GM19452 (cell line): Measurements from ENCODE around the gene CRISP2.
"Not testable (repeated sequence)": the region's sequence is repeated elsewhere in the genome, so short reads cannot be mapped to it uniquely, and the experiment has no call there.

Experiments
- ATAC-seq: cut with Tn5 transposase; IDR thresholded peaks from one replicate; pipeline ENCODE4 v1.9.1; 2021; ENCODE audit not compliant: unreplicated experiment

Gene CRISP2, protein sequence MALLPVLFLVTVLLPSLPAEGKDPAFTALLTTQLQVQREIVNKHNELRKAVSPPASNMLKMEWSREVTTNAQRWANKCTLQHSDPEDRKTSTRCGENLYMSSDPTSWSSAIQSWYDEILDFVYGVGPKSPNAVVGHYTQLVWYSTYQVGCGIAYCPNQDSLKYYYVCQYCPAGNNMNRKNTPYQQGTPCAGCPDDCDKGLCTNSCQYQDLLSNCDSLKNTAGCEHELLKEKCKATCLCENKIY

DNA sequence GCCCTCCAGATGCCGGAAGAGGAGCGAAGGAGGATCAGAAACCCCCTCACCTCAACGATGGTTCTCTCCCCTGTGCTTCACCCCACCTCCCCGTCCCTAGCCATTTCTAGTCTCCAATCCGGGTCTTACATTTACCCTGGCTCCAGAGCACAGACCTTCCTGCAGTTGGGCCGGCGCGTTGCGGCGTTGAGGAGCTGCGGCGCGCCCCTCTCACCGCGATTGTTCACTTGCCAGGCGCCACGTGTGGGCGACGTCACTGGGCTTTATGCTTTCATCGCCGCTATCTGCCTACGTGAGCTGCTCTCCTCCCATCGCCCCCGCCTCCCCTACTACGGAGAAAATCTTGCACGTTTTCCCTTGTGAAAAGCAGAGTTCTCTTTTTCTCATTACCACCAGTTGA lies at the start of gene CRISP2:
Gene CRISP2, minus strand, starts transcription at position 198 of the 400 bp plus-strand sequence. CDS start 4,347 bp downstream, outside the sequence.
- no peak for ATAC-seq

DNA sequence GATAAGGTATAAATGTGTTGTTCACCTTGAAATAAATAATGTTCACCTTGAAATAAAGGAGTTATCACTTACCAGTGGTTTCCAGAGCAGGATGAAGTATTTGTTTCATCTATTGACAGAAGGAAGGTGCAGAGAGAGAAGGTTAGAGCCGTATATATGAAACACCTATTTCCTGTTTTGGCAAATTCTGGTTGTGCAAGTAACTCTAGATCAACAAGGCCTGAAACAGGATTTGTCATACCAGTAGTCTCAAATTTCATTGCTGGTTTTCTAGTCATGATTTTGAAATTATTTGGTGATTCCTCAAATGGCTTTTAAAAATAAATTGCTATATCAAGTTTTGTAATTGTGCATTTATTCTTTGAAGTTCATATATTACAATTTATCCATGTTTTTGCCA lies 30.9 kb upstream of the CRISP2 start, which contains the start of gene CRISP3:
Gene CRISP3, minus strand, starts transcription at position 130 of the 400 bp plus-strand sequence. Its CDS starts 21 bp downstream, at position 109.
- ATAC-seq: no peak

DNA sequence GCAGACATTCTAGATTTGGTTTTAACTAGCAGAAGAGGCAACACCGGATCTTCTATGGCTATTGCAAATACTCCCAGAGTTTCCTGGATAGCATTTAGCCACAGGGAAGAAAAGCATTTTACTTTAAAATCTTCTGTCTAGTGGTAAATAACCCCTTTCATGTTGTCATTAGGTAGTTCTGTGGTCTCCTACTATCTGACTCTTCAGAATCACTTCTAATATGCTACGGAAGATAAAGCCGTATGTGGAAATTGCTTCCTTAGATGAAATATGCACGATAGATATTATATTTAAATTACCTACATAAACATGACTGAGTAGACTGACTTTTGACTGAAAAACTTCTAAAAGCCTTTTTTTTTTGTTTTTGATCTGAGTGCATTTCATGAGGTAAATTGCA lies 30.1 kb upstream of the CRISP2 start:
- ATAC-seq: no peak

DNA sequence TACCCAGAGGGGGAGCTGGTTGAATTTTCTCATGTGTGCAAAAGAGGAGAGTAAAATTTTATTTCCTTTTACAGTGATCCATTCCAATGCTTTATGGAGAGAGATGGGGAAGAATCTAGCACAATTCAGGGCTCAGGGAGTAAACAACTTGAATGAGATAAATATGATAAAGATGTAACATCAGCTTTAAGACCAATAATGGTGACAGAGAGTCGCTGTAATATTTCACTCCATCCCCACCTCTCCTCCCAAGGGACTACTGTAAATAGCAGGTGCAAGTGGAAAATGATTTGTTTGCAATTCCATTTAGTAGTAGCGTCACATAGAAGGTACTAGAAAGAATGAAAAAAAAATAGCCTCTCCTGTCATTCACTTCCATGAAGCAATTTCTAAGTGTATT lies 26.1 kb upstream of the CRISP2 start:
- ATAC-seq: no peak

DNA sequence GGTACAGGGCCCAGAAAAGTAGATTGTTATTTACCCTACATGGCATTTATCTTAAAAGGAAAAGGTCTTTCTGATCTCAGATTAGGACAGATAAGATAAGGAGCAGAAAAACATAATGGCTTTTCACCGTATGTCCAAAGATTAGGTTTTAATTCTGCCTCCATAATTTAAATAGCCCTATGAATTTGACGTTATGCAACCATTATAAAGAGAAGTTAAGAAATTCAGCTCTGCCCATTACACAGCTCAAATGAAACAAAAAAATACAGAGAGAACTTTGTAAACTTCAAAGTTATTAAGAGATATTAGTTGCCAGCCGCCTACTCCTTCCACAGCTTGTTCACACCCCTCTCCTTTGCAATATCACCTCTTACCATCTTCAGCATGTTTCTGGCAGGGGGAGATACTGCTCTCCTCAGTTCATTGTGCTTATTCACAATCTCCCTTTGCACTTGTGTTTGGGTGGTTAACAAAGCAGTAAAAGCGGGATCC lies 22.7 kb upstream of the CRISP2 start:
- ATAC-seq: no peak

DNA sequence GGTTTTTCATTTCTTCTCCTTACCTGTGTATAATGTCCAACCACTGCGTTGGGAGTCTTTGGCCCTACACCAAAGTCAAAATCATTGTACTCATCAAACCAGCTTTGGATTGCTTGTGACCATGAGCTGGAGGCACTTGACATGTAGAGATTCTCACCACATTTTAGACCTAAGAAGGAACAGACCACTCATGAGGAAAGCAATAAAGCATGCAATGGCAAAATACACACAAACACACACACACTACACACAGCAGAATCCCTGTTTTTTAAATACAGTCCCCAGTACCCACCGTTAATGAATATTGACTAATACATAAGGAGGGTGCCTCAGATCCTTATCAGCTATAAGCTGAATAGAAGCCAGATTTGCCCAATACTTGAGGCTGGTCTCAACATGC lies 20.3 kb upstream of the CRISP2 start:
- no peak for ATAC-seq

DNA sequence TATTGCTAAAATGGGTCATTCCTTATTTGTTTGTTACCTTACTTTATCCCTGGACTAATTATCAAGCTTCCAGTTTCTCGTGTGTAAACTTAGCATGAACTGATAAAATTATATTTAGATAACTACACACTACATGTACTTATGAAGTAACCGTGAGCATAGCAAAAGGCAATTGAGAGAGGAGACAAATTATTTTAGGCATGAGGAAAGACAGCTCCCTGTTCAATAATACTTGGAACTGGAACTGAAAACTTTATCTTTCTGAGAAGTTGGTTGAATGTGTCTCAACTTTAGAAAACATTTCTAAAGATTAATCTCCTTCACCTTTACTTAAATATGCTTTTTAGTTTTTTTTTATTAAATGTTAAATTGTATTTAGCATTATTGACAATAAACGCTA lies 19.4 kb upstream of the CRISP2 start:
- ATAC-seq: no peak

DNA sequence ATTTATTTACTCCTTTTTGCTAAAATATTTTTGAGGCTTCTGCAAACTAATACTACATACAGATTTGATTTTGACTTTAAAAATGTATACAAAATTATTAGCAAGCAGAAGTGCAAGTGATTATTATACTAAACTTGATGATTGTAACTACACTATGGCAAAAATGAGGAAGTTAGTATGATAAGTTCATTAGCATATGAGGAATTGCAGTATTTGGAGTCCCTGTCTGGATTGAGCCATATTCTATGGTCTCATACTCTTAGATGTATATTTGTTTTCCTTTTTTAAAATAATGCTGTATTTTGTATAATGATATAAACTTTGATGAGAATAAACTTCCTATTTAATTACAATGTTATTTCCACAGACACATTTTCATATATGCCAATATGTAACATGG lies 16.9 kb upstream of the CRISP2 start:
- ATAC-seq: no peak

DNA sequence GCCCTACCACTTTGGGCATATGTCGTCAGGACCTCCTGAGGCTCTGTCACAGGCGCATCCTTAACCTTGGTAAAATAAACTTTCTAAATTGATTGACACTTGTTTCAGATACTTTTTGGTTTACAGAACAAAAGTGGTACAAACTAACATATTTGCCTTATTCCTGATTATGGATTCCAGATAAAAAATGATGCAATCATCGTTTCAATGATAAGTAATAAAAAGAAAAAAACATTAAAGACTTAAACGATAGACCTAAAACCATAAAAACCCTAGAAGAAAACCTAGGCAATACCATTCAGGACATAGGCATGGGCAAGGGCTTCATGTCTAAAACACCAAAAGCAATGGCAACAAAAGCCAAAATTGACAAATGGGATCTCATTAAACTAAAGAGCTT lies 10.6 kb upstream of the CRISP2 start:
- ATAC-seq: not testable (repeated sequence)

DNA sequence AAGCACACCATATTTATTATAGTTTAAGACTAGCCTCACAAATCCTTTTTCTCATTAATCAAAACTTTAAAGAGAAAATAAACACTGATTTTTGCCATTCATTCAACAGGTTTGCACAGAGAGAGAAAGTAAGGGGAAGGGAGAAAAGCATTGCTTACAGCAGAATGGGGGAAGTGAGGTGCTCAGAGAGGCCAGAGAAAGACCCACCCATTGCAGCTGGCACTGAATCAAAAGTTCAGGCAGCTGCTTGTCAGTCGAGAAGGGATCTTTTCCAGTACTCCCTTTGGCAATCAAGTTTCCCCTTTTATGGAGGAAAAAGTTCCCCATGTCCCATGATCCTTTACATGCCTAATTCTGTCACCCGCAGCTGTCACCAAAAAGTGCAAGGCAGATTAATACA lies 8.0 kb upstream of the CRISP2 start:
- no peak for ATAC-seq

DNA sequence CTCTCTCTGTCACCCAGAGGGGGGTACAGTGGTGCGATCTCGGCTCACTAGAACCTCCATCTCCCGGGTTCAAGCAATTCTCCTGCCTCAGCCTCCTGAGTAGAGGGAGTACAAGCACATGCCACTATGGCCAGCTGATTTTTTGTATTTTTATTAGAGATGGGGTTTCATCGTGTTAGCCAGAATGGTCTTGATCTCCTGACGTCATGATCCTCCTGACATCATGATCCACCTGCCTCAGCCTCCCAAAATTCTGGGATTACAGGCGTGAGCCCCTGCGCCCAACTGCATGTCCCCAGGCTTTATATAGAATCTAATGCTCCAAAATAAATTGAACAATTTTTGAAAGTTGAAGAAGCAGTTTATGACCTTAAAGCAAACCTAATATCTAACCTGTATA lies 7.0 kb upstream of the CRISP2 start:
- no peak for ATAC-seq

DNA sequence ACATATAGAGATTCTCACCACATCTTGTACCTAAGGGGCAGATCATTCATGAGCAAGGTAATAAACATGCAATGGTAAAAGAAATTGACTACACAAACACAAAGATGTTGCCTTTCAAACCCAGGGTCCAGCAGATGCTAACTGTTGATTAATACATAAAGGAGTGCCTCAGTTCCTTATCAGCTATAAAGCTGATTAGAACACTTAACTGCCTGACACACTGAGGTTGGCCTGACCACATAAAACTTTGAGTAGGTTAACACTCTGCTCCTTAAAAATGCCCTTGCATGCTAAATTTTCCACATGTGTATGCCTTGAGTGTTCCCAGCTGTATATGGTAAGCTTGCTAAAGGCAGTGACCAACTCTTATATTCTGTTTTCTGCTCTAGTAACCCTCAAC lies 14.9 kb downstream of the CRISP2 start:
- ATAC-seq: no peak

DNA sequence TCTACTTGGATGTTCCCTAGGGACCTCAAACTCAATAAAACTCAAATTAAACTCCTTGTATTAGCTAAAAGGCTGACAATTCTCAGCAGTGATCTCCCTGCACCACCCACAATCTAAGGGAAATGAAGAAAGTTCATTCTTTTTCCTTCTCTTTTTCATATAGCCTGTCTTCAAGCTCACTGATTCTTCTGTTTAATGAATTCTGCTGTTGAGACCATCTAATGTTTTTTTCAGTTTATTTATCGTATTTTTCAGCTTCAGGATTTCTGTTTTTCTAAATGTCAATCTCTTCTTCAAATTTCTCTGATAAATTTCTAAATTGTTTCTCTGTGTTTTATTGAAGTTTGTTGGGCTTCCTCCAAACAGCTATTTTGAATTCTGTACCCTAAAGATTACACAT lies 19.8 kb downstream of the CRISP2 start:
- no peak for ATAC-seq

DNA sequence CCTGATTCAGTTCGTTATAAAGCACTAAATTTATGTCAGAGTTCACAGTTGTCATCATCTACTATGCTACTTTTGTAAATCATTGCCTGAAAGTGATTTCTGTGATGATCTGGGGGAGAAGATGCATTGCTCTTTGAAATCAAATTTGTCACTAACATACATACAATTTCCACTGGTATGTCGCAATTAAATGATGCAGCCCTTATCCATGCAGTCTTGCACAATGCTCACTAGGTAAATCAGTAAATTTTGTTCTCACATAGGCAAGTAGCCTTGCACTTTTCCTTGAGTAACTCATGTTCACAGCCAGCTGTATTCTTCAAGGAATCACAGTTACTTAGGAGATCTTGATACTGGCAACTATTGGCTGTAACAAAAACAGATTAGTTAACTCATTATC lies 20.8 kb downstream of the CRISP2 start:
- no peak for ATAC-seq

DNA sequence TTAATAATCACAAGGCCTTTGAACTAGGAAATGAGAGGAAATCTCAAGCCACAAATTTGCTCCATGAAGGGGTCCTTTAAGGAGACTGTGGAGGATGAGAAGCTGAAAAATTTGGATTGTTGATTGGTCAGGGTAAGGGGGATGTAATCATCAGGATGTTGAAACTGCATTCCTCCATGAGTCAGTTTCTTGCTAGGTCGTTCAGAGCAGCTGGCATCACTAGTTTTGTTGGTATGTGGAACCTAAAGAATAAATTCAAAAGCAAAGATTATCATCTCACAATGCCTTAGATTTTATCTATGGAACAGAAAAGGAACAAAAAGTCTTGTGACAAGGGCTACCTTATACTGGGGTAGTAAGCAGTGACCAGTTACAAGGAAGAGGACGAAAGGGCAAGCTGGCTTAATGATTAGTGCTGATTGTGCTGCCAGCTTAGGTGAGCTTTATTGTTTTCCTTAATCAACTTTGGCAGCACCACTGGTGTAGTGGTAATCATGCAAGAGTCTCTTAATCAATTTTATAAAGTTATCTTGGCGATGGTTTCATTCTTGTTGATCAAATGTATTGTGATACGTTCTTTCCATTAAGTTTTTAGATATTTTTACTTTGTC lies 36.6 kb downstream of the CRISP2 start:
- no peak for ATAC-seq

DNA sequence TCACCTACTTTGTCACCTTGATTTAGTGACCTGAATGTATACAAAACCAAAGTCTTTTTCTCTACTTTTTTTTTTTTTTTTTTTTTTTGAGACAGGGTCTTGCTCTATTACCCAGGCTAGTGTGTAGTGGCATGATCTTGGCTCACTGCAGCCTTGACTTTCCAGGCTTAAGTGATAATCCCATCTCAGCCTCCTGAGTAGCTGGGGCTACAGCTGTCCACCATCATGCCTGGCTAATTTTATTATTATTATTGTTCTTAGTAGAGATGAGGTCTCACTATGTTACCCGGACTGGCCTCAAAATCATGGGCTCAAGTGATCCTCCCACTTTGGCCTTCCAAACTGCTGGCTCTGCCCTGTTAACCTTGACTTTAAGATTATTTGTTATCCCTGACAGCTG lies 37.5 kb downstream of the CRISP2 start:
- no peak for ATAC-seq

DNA sequence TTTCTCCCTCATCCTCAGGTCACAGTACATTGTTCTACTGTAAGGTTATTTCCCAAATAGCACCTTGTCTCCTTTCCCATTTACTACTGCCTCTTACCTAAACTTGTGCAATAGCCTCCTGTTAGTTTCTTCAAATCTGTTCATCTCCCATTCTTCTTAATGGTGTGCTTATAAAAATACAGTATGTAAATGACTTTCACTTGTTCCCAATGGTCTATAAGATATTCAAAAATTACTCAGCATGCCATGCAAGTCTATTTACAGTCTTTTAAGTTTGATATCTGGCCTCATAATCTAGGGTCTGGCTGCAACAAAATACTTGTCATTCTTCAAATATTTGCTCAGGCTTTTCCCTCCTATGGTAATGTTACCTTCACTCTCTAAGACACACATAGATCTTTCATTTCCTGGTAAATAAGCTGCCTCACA lies 45.2 kb downstream of the CRISP2 start:
- no peak for ATAC-seq

DNA sequence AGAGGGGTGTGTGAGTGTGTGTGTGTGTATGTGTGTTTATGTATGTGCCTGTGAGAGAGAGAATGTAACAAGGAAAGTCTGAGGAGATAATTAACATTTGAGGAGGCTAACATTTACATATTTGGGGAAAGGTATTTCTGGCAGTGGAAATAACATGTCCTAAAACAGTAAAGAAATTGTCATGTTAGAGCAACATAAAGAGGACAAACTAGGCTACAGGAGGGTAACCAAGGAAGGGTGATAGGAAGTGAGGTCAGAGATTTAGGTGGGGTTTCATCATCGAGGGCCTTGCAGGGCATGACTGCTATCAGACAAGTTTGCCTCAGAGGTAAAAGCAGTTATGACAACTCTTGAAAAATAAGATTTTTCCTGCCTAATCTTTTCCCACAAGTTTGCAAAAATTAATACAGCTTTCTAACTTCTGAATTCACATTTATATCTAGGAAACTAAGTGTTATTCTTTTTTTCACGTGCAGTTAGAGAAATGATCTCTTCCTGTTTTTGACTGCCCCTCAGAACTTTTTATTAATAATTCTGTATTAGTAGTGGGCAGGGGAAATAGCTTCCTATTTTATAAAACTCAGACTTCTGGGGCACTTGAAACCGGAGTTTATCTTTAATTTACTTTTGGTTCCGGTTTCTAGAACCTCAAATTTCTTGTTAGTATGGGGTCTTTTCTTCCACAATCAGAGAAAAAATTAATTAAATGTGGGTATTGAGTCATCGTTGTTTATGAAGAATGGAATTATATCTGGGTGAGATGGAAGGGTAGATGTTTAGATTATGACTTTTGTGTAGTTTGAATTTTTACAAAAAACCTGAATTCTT lies 46.2 kb downstream of the CRISP2 start:
- ATAC-seq: no peak

DNA sequence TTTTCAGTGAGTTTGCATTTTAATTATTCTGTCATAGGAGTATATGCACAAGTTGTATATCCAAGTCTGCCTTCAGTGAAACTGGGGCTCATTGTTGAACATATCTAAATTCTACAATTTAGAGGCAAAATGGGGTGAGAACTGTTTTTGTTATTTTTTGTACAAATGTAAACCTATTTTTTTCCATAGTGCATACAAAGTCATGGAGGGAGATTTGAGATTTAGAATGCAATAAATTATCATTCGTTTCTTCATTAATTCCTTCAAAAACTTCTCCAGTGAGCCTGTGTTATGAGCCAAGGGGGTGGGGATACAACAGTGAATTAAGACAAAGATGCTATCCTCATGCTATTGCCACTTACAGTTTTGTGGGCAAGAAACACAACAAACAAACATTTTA lies 46.9 kb downstream of the CRISP2 start:
- ATAC-seq: no peak

DNA sequence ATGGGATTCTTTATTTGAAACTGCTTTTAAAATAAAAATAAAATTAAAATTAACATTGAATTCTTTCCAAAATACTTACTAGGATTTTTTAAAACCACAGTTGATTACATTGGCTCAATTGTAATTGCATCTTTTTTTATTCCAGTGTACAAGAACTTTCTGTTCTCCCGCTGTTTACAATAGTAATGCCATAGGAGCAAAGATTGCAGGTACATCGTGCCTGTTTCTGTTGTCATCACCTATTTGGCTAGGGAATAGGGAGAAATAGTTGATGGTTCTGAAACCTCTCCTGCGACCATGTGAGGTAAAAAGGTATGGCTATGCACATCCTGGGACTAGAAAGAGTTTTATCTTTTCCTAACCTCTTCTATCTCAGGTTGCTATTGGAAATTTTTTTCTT lies 48.5 kb downstream of the CRISP2 start:
- ATAC-seq: no peak

DNA sequence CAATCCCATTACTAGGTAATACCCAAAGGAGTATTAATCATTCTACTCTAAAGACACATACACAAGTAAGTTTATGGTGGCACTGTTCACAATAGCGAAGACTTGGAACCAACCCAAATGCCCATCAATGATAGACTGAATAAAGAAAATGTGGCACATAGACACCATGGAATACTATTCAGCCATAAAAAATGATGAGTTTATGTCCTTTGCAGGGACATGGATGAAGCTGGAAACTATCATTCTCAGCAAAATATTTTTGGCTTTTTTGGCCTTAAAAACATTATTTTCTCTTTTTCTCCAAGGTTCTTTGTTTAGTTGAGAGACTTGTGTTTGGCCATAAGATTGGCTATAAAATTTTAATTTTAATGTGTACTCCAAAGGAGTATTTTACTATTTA lies 49.3 kb downstream of the CRISP2 start:
- not testable (repeated sequence) for ATAC-seq

DNA sequence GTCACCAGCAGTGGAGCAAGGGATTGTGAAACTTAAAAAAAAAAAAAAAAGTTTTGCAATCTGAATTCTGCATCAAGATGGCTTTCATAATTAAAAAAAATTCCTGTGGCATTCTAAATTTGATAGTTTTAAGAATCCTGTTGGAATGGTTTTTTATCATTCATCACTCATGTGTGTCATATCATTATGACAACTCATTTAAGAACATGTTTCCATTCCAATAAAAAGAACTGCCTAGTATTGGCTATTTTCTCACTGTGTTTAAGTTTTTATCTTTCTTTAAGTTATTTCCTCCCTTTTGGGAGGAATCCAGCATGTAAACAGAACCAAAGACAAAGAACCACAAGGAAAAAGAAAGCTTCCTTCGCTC lies 50.5 kb downstream of the CRISP2 start:
- ATAC-seq: no peak
